Right lobe of liver (tissue), 6 donors: ENCODE data around the gene USP44. TPM values are rescaled to one million over a fixed set of nuclear protein-coding genes. Genes with fewer than 3 reads are reported as not detected.

Source experiments
- ATAC-seq, 4 donors: fragments of 200-7000 bp; cut with Tn5 transposase; one replicate each; pipeline ENCODE4 v1.9.1; 2020; ENCODE audit warnings: mild to moderate bottlenecking in 4 of 4, moderate library complexity in 4 of 4
- DNase-seq, 3 donors: peaks; one replicate each; pipeline ENCODE4 v3.0.0-alpha.2; 2020
- H3K27ac ChIP-seq, 3 donors: fragments of 200-600 bp; one replicate each; pipeline ENCODE4 v1.8.0; 2022
- H3K27me3 ChIP-seq, 2 donors: fragments of 200-600 bp; one replicate each; pipeline ENCODE4 v1.8.0; 2022
- H3K36me3 ChIP-seq, 4 donors: fragments of 200-600 bp; sonication (generic) in 1 of 4; one replicate each; pipeline versions ENCODE4 v1.5.1 to v1.8.0; 2017 to 2022; ENCODE audit warnings: control low read depth in 1 of 4
- H3K4me1 ChIP-seq, 4 donors: fragments of 200-600 bp; sonication (generic) in 1 of 4; one replicate each; pipeline versions ENCODE4 v1.5.1 to v1.8.0; 2017 to 2022; ENCODE audit warnings: control low read depth in 1 of 4
- H3K4me3 ChIP-seq, 3 donors: fragments of 200-600 bp; one replicate each; pipeline ENCODE4 v1.8.0; 2022
- H3K9me3 ChIP-seq, 4 donors: fragments of 200-600 bp; sonication (generic) in 1 of 4; one replicate each; pipeline versions ENCODE4 v1.5.1 to v1.8.0; 2017 to 2022; ENCODE audit warnings: control low read depth in 1 of 4
- POLR2A ChIP-seq: fragments of 450-650 bp; IDR thresholded peaks from one replicate; pipeline ENCODE4 v1.6.1; 2017; ENCODE audit warnings: antibody characterized with exemption, mild to moderate bottlenecking
- WGBS: methylation state at CpG from one replicate; pipeline ENCODE4 v1.1.6; 2018; ENCODE audit warnings: low coverage, low lambda C conversion rate; ENCODE audit not compliant: insufficient coverage; ENCODE audit errors: missing lambda C conversion rate; 5-methylcytosine and 5-hydroxymethylcytosine counted together
- intact Hi-C, 2 donors: fragments of 100-400 bp; cut with DNase I; formaldehyde crosslinking; loops; one replicate each; pipeline versions ENCODE4 v1.11.2 to v1.14.1; 2022
- total RNA-seq, 6 experiments: library from RNA; depleted of rRNA in 2 of 6; stranded (reverse); fragments of >200 nt in 2 of 6; fragmentation: NEBNext Ultra II Directional in 3 of 6; extraction: Animal tissue kit (Norgen Biotek cat#: 25700) in 3 of 6; gene quantifications; one replicate each; pipeline versions ENCODE4 v1.1.0 to v1.2.4, GENCODE V29; 2016 to 2023
- TF ChIP-seq, protein P1 (sequence below), 4 donors: fragments of 200-600 bp in 3 of 4; fragments of 450-650 bp in 1 of 4; IDR thresholded peaks; one replicate each; pipeline versions ENCODE4 v1.5.1 to v1.8.0; 2016 to 2022; ENCODE audit warnings: antibody characterized with exemption in 4 of 4, mild to moderate bottlenecking in 2 of 4
- donor health status: DM: no; HTN: yes; CAD: no.
- donor health status: DM: no; HTN: no; CAD: no.
- donor health status: DM: no; HTN: no; CAD: no.
- donor health status: DM: no; HTN: yes; CAD: no.
- donor health status: DM: no; HTN: yes; CAD: no.

USP44 gene
- total RNA-seq, 6 experiments from 2014 or later: 0.22 to 0.31 (median 0.23) TPM; not detected in 2

DNA sequence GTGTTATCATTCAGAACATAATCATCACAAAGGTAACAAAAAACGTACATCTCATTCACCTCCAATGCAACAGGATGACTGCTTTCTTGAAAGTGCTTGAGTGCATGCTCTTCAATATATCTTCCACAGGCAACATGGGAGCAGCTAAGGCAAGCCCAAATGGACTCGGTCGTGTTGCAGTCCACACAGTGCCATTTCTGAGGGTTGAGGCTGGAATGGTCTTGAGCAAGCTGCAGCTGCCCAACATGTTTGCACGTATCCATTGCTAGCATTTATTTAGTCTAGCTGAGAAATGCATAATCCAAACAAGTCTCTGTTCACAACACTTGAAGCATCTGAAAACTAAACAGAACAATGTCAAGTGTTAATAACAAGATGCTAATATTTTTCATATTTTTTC lies 17.3 kb downstream of the USP44 start:
- Histone ChIP-seq H3K36me3 (no peaks in the 10 kb centered on the region), H3K4me3 (no peak overlapping the region), H3K27me3 (no peaks in the 10 kb centered on the region), H3K9me3 (no peaks in the 10 kb centered on the region), H3K4me1 (no peaks in the 10 kb centered on the region), H3K27ac (no peak overlapping the region)
- intact Hi-C loops: loop anchor here (10.0 kb wide), 1 partner anchor 419 kb away; no protein-coding TSS in a partner anchor
- no peak for TF ChIP-seq POLR2A
- TF ChIP-seq, protein P1, sequence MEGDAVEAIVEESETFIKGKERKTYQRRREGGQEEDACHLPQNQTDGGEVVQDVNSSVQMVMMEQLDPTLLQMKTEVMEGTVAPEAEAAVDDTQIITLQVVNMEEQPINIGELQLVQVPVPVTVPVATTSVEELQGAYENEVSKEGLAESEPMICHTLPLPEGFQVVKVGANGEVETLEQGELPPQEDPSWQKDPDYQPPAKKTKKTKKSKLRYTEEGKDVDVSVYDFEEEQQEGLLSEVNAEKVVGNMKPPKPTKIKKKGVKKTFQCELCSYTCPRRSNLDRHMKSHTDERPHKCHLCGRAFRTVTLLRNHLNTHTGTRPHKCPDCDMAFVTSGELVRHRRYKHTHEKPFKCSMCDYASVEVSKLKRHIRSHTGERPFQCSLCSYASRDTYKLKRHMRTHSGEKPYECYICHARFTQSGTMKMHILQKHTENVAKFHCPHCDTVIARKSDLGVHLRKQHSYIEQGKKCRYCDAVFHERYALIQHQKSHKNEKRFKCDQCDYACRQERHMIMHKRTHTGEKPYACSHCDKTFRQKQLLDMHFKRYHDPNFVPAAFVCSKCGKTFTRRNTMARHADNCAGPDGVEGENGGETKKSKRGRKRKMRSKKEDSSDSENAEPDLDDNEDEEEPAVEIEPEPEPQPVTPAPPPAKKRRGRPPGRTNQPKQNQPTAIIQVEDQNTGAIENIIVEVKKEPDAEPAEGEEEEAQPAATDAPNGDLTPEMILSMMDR (IDR thresholded peaks at IDR 0.05): no peak
- DNase-seq (no peak), ATAC-seq (no peak)
- 63% methylated on average over 3 of the region's 4 CpGs for WGBS

DNA sequence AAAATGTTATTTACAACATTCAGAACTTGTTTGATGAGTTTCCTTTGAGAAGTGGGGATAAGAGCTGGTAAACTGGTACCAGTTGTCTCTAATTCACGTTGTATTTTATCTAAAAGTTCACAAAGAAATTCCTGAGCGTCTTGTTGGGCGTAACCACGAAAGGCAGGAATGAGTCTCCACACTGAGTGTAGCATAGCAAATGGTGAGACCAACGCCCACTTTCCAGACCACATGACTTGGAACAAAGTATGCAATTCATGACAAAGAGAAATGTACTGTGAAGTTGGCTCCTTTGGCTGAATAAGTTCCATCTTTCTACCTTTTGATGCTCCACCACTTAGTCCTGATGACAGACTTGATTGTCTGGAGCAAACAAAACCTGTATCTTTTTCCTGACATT lies 18.4 kb downstream of the USP44 start:
- intact Hi-C loops: loop anchor here (10.0 kb wide), 1 partner anchor 418 kb away; no protein-coding TSS in a partner anchor
- H3K4me1 ChIP-seq: no peaks in the 10 kb centered on the region
- no peak overlapping the region for H3K4me3 ChIP-seq
- no peaks in the 10 kb centered on the region for H3K36me3 ChIP-seq
- no peak overlapping the region for H3K27ac ChIP-seq
- H3K9me3 ChIP-seq: no peaks in the 10 kb centered on the region
- WGBS: 56% methylated on average over 5 of the region's 5 CpGs
- no peaks in the 10 kb centered on the region for H3K27me3 ChIP-seq
- no peak for ATAC-seq
- no peak for DNase-seq
- TF ChIP-seq, protein P1 (IDR thresholded peaks at IDR 0.05): no peak
- TF ChIP-seq POLR2A: no peak

DNA sequence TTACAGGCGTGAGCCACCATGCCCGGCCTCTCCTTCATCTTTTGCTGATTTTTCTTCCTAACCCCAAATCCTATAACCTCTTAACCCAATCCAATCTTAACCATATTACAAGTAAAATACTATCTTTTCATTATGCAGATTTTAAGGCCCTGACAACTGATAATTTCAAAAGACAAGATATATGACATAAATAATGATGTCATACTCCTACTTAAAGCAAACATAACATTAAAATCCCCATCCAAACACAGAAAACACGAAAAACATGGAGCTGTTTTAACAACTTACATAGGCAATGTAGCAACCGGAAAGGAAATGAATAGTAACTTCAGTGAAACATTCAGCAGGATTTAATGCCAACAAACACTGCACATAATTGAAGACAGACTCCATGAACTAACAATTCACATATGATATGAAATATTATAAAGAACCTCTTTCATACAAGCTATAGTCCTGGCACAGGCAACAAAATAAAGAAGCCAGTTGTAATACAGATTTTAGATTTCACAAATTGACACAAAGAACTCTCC lies 21.5 kb downstream of the USP44 start:
- intact Hi-C loops: loop anchor here (10.0 kb wide), 2 partner anchors 175 to 415 kb away; no protein-coding TSS in a partner anchor
- Histone ChIP-seq H3K36me3 (no peaks in the 10 kb centered on the region), H3K4me3 (no peak overlapping the region), H3K9me3 (no peaks in the 10 kb centered on the region), H3K27ac (no peak overlapping the region), H3K4me1 (no peaks in the 10 kb centered on the region), H3K27me3 (no peaks in the 10 kb centered on the region)
- WGBS: 91% methylated on average over 4 of the region's 4 CpGs
- DNase-seq (no peak), ATAC-seq (no peak)
- TF ChIP-seq, protein P1 (IDR thresholded peaks at IDR 0.05): no peak
- no peak for TF ChIP-seq POLR2A

DNA sequence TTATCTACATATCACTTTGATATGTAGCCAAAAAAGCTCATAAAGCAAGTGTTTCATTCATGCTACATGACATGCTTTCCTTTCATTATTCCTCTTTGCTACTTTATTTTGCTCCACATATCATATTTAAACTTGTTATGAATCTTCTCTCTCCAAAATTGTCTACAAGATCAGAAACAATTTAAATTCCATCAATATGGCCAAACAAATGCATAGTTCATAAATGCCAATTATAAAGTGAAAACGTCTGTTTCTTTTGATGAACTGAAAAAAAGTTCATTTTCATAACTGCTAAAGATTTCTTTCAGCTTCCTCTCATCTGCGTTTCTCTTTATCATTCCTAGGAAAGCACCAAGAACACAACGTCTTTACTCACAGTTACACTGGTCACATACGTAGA lies 22.8 kb downstream of the USP44 start:
- intact Hi-C loops: loop anchor here in 1 of 2 donors (10.0 kb wide), 1 partner anchor 174 kb away; no protein-coding TSS in a partner anchor
- WGBS: 52% methylated on average over 4 of the region's 4 CpGs
- no peaks in the 10 kb centered on the region for H3K9me3 ChIP-seq
- H3K27me3 ChIP-seq: no peaks in the 10 kb centered on the region
- TF ChIP-seq POLR2A: no peak
- TF ChIP-seq, protein P1 (IDR thresholded peaks at IDR 0.05): no peak
- no peaks in the 10 kb centered on the region for H3K36me3 ChIP-seq
- H3K27ac ChIP-seq: no peak overlapping the region
- no peak for ATAC-seq
- no peak for DNase-seq
- no peak overlapping the region for H3K4me3 ChIP-seq
- no peaks in the 10 kb centered on the region for H3K4me1 ChIP-seq
